Endothelial cell of umbilical vein (primary cell): ENCODE measurements around the gene KLC4.

ENCODE experiments used
- CTCF ChIP-seq, 2 donors: IDR thresholded peaks; 1 replicate in 1 of 2; 2 replicates in 1 of 2; pipeline ENCODE4 v1.5.1; 2011; ENCODE audit warnings: low read length in 2 of 2, mild to moderate bottlenecking in 2 of 2, moderate library complexity in 2 of 2, control low read depth in 1 of 2, inconsistent platforms in 1 of 2, low read depth in 1 of 2; ENCODE audit not compliant: insufficient read depth in 1 of 2; ENCODE audit errors: extremely low read depth in 1 of 2
- EZH2 ChIP-seq: IDR thresholded peaks from 2 replicates; pipeline ENCODE4 v1.6.1; 2012; ENCODE audit warnings: borderline replicate concordance, low read depth, mild to moderate bottlenecking, moderate library complexity, low read length, inconsistent platforms; ENCODE audit not compliant: severe bottlenecking
- MYC ChIP-seq: IDR thresholded peaks from one replicate; pipeline ENCODE4 v1.6.1; 2011; ENCODE audit warnings: mild to moderate bottlenecking, low read depth, low read length
- POLR2A ChIP-seq: IDR thresholded peaks from 2 replicates; pipeline ENCODE4 v1.6.1; 2012; ENCODE audit warnings: low read depth, mild to moderate bottlenecking, control low read depth, low read length

DNA sequence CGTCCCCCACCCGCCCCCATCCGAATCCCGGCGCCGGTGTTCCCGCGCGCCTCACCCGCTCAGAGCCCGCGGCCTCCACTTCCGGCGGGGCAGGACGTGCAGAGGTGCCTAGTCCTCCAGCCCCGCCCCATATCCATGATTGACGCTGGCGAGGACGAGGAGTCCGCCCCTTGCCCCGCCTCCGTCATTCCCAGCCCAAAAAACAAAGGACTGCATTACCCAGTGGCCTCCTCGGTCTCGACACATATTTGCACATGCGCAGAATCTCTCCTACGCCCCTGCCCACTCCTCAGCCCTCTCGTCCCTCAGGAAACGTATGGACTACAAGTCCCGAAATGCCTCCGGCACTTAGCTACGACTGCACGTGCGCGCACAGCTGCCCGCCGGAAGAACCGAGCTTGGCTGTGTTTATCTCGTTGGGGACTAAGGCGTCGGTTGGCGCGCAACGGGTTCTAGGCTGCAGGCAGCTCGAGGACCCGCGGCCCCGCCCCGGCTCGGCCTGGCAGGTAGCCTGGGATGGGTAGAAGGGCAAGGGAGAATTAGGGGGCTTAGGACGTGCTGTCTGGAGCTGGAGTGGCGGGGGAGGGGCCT, 45.5 kb upstream of the KLC4 start, which contains the start of the genes KLHDC3 and MEA1:
- TF ChIP-seq POLR2A (no peak), CTCF (IDR thresholded peaks at IDR 0.05; ENCODE audit: extremely low read depth in 1 of 2, insufficient read depth in 1 of 2, low read depth in 1 of 2, low read length in 2 of 2) (no peak), EZH2 (no peak), MYC (no peak)
